UCSD-AML1 (cell line): ENCODE measurements around the gene ABHD16B.
"Not testable (repeated sequence)": the region's sequence is repeated elsewhere in the genome, so short reads cannot be mapped to it uniquely, and the experiment has no call there.

Experiments
- DNase-seq: peaks from one replicate; lab custom pipeline; 2025; ENCODE audit not compliant: unreplicated experiment; lab: John Stamatoyannopoulos, UW

Gene ABHD16B

GRCh38 chr20:63854766-63855362 lies 6.4 kb upstream of the ABHD16B start:
- DNase-seq: no peak

- DNase-seq: no peak
Measured at GRCh38 chr20:63855363-63856097, 5.8 kb upstream of the ABHD16B start.

- no peak for DNase-seq
Measured at GRCh38 chr20:63856098-63856511, 5.2 kb upstream of the ABHD16B start.

- DNase-seq: peak; percentile 65
Measured at GRCh38 chr20:63857764-63858392, 3.4 kb upstream of the ABHD16B start.

GRCh38 chr20:63858393-63859165 lies 2.7 kb upstream of the ABHD16B start:
- DNase-seq: peak; percentile 83

DNA sequence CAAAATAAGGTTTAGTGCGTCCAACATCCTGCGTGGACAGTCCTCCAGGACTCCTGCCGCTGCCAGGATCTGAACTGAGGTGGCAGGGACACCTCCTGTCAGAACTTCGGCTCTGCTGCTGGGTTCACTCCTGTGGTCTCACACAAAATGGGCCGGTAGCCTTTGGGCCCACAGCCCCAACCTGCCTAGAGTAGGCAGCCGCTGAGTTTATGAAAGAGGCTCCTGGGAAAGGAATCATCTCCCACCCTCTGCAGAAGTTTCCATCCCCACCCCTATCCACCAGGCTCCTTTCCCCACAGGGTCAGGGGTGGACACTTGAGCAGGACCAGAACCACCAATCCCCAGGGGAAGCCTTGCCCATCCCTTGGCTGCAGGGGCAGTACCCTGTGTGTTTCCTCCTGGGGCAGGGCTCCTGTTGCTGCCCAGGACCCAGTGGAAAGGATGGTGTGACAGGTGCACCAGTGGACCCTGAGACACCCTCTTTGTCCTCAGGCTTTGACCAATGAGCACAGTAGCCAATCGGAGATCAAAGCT lies 2.1 kb upstream of the ABHD16B start:
- DNase-seq: no peak

DNA sequence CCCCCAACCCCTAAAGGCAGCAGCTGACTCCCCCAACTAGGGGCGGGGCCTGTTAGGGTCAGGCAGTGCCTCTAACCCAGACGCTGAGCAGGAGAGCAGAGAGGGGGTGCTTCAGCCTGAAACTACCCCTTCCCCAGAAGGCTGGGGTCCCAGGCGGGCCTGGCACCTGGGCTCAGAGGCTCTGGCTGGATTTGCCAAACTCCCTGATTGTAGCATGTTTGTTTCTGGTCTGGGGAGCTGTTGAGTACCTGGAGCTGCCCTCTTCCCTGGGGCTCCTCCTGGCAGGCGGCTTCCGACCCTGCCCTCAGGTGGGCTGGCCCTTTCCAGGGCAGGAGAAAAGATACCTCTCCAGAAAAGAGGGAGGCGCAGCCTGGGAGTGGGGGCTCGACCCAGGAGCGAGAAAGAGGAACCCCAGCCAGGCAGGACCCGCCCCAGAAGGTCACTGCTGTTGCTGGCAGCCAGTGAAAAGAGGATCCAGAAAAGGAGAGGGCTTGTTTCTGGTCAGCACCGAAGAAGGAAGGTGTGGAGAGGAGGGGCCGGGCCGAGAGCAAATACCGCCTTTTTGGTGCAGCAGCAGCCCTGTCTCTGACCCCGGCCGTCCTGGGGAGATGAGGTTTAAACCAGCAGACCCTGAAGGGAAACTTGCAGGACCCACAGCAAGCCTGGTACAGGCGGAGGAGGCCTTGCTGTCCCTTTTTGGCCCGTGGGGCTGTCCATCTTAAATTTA lies 810 bp upstream of the ABHD16B start:
- peak; percentile 46 for DNase-seq

DNA sequence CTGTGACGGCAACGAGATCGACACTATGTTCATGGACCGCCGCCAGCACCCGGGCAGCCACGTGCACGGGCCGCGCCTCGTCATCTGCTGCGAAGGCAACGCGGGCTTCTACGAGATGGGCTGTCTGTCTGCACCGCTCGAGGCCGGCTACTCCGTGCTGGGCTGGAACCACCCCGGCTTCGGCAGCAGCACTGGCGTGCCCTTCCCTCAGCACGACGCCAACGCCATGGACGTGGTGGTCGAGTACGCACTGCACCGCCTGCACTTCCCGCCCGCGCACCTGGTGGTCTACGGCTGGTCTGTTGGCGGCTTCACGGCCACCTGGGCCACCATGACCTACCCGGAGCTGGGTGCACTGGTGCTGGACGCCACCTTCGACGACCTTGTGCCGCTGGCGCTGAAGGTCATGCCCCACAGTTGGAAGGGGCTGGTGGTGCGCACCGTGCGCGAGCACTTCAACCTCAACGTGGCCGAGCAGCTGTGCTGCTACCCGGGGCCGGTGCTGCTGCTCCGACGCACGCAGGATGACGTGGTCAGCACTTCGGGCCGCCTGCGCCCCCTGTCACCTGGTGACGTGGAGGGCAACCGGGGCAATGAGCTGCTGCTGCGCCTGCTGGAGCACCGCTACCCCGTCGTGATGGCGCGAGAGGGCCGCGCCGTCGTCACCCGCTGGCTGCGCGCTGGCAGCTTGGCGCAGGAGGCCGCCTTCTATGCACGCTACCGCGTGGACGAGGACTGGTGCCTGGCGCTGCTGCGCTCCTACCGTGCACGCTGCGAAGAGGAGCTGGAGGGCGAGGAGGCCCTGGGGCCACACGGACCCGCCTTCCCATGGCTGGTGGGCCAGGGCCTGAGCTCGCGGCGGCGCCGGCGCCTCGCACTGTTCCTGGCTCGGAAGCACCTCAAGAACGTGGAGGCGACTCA lies 943 bp downstream of the ABHD16B start:
- no peak for DNase-seq

DNA sequence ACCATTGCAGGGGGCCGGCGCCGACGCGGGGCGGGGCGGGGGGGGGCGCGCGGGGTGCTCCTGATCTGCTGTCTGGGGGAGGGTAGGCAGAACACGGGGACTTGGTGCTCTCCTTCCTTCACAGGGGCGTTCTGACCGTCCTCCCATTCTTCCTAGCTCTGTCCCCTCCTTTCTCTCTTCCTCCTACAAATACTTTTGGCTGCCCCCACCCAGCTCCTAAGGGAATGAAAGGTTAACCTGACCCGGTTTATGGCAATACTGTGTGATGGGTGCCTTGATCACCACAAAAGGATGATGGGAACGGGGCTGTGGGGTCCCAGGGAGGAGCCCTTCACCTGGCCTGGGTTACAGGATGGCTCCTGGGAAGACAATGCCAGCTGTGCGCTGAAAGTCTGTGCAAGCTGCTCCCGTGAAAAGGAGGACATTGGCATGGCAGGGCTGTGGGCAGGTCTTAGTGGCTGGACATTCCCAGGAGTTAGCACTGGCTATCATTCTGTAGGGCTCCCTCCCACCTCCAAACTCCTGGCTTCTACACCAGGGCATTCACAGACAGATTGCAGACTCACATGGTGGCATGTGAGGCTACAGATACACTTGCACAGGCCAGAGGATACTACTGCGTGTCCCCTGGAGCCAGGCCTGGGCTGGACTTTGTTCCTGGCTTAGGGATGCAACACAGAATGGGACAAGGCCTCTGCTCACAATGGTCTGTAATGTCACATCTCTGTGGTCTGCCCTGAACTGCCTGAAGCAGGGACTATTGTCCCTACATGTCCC lies 1.9 kb downstream of the ABHD16B start:
- DNase-seq: no peak

DNA sequence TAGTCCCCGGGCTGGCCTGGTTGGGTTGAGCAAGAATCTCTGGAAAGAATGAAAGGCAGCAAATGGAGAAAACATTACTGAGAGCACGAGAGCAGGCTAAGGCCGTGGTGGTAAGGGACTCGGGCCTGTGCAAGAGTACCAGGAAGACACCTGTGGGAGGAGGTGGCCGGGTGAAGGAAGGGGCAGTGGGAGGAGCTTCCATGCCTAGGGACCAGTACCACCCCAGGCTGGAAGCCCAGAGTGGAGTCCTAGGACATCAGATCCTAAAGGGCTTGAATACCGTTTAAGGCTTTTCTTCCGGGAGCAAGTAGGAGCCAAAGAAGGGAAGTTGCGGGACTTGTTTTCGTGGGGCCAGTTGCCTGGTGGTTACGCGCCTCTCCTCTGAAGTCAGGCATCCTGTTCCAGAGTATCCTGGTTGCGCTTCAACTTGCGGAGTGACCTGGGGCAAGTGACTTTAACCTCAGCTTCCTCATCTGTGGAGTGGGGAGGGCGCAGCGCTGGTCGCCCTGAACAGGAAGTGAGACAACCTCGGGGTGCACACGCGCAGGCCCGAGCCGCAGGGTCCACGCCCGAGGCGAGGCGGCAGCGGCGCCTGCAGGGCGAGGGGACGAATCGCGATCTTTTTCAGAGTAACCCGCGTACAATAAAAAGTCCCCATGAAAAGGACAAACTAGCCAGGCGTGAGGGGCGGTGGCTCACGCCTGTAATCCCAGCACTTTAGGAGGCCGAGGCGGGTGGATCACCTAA lies 2.7 kb downstream of the ABHD16B start:
- peak; percentile 94 for DNase-seq

DNA sequence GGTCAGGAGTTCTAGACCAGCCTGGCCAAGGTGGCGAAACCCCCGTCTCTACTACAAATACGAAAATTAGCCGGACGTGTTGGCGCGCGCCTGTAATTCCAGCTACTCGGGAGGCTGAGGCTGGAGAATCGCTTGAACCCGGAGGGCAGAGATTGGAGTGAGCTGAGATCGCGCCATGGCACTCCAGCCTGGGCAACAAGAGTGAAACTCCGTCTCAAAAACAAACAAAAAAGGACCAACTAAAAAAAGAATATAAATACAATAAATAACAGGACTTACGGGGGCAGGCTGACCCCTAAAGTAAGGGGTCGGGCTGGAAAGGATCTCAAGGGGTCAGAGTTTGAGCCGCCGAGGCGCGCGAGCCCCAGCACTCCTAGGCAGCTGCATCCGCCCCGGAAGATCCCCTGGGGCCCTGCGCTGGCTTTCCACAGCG lies 3.3 kb downstream of the ABHD16B start:
- no peak for DNase-seq

DNA sequence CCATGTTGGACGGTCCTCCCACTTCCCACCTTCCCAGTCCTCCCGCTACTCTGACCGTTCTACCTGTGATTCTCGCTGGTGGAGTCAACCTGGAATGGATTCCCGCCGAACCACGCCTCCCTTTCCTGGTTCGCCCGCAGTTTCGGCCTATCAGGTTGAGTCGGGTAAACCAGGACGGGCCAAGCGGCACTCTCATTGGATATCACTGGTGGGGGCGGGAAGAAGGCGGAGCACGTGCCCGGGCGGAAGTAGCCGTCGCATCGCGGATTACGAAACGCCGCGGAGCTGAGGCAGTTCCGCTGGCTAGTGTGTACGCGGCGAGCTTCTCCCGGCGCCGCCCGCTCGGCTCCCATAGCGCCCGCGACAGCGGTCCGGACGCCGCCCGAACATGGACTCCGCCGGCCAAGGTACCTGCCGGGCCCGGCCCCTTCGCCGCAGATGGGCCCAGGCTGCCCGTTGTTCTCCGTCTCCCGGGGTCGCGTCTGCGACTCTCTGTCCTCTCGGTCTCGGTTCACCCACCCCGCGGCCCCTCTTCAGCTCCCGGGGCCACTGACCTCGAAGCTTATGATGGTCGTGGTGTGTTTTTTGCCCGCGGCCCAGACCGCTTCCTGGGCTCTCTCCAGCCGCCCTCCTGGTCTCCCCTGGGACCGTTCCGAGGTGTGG lies 3.8 kb downstream of the ABHD16B start, which contains the start of gene TPD52L2:
Gene TPD52L2 (plus strand): TSS at position 293 of the 663 bp plus-strand sequence. CDS start 96 bp downstream, at position 389.
- peak; percentile 98 for DNase-seq

DNA sequence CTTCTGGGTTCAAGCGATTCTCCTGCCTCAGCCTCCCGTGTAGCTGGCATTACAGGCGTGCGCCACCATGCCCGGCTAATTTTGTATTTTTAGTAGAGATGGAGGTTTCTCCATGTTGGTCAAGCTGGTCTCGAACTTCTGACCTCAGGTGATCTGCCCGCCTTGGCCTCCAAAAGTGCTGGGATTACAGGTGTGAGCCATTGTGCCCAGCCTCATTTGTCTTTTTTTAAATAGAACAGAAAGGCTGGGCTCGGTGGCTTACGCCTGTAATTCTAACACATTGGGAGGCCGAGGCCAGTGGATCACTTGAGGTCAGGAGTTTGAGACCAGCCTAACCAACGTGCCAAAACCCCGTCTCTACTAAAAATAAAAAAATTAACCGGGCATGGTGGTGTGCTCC lies 5.7 kb downstream of the ABHD16B start:
- not testable (repeated sequence) for DNase-seq

- no peak for DNase-seq
Measured at GRCh38 chr20:63868264-63868663, 7.0 kb downstream of the ABHD16B start.

GRCh38 chr20:63873477-63873971 lies 12.2 kb downstream of the ABHD16B start:
- DNase-seq: peak; percentile 44

- DNase-seq: not testable (repeated sequence)
Measured at GRCh38 chr20:63874241-63874640, 12.9 kb downstream of the ABHD16B start.

DNA sequence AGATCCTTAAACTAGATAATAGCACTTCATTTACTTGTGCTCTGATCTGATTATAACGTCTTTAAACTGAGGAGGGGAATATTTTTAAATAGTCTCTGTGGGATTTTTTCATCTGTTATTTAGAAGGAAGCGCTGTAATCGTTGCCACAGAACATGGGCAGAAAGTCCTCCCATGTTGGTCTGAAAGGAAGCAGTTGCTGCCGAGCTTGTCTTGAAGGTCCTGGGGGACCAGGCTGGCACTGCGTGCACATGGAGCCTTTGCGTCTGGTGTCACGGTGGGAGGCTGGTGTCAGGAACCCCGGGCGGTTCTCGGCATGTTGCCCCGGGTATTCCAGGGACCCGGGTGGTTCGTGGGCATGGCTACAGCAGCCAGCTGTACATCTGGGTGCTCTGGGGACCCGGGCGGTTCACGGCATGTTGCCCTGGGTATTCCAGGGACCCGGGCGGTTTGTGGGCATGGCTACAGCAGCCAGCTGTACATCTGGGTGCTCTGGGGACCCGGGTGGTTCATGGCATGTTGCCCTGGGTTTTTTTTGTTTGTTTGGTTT lies 15.3 kb downstream of the ABHD16B start:
- DNase-seq: no peak
